HAP-1 (cell line): ENCODE measurements around the gene PIP4K2B.

ENCODE experiments used
- DNase-seq, 2 experiments: peaks; one replicate each; pipeline ENCODE4 v3.0.0-alpha.2; 2016 to 2020; ENCODE audit warnings: low spot score in 2 of 2
- H3K27me3 ChIP-seq: fragments of 250-450 bp; sonication (Bioruptor Pico); 2 replicates; pipeline ENCODE4 v1.5.1; 2020; ENCODE audit warnings: low read depth, mild to moderate bottlenecking, moderate library complexity
- H3K36me3 ChIP-seq: fragments of 250-450 bp; sonication (Bioruptor Pico); replicated peaks from 2 replicates; pipeline ENCODE4 v1.5.1; 2020; ENCODE audit warnings: mild to moderate bottlenecking
- H3K4me1 ChIP-seq: fragments of 250-450 bp; sonication (Bioruptor Pico); 2 replicates; pipeline ENCODE4 v1.5.1; 2020; ENCODE audit warnings: mild to moderate bottlenecking
- H3K4me3 ChIP-seq: fragments of 250-450 bp; sonication (Bioruptor Pico); 2 replicates; pipeline ENCODE4 v1.5.1; 2020; ENCODE audit warnings: mild to moderate bottlenecking, moderate library complexity
- H3K9me3 ChIP-seq: fragments of 250-450 bp; sonication (Bioruptor Pico); 2 replicates; pipeline ENCODE4 v1.5.1; 2020; ENCODE audit warnings: mild to moderate bottlenecking, moderate library complexity
- in situ Hi-C: fragments of 300-500 bp; cut with MboI; formaldehyde crosslinking; loops from 3 replicates; pipeline ENCODE4 v1.14.3; 2020; ENCODE audit warnings: low sequenced_read_pairs, inconsistent platforms, mixed read lengths

Gene PIP4K2B

GRCh38 chr17:38799501-38800236 lies at the start of gene PIP4K2B:
Gene PIP4K2B, minus strand, starts transcription at chr17:38799556. Its CDS starts 132 bp downstream, at chr17:38799424.
- Histone ChIP-seq H3K36me3 (peaks cover 35% of the 10 kb centered on the region), H3K4me3 (peak within 1 kb of the TSS; percentile 78), H3K9me3 (no peaks in the 10 kb centered on the region), H3K27me3 (no peaks in the 10 kb centered on the region), H3K4me1 (peaks cover 14% of the 10 kb centered on the region)
- peak; percentile 97 to 99 for DNase-seq
- in situ Hi-C loops: no loop called here

- Histone ChIP-seq H3K4me3 (no peak overlapping the region), H3K36me3 (peaks cover 70% of the 10 kb centered on the region), H3K9me3 (no peaks in the 10 kb centered on the region), H3K27me3 (no peaks in the 10 kb centered on the region), H3K4me1 (peaks cover 2% of the 10 kb centered on the region)
- in situ Hi-C loops: no loop called here
- no peak for DNase-seq
These were observed 49.2 kb upstream of the PIP4K2B start for GRCh38 chr17:38848557-38848891.

DNA sequence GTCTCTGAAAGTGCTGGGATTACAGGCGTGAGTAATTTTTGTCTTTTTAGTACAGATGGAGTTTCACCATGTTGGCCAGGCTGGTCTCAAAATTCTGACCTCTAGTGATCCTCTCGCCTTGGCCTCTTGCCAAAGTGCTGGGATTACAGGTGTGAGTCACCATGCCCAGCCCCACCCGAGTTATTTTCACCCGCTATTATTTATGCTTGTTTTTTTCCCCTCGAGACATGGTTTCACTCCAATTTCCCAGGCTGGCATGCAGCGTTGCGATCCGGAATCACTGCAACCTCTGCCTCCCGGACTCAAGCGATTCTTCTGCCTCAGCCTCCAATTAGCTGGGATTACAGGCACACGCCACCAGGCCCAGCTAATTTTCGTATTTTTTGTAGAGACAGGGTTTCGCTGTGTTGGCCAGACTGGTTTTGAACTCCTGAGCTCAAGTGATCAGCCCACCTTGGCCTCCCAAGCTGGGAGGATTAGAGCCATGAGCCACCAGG lies 45.0 kb upstream of the PIP4K2B start:
- Histone ChIP-seq H3K9me3 (no peaks in the 10 kb centered on the region), H3K36me3 (peaks cover 30% of the 10 kb centered on the region), H3K4me3 (no peak overlapping the region), H3K4me1 (no peaks in the 10 kb centered on the region), H3K27me3 (no peaks in the 10 kb centered on the region)
- in situ Hi-C loops: no loop called here
- no peak for DNase-seq

DNA sequence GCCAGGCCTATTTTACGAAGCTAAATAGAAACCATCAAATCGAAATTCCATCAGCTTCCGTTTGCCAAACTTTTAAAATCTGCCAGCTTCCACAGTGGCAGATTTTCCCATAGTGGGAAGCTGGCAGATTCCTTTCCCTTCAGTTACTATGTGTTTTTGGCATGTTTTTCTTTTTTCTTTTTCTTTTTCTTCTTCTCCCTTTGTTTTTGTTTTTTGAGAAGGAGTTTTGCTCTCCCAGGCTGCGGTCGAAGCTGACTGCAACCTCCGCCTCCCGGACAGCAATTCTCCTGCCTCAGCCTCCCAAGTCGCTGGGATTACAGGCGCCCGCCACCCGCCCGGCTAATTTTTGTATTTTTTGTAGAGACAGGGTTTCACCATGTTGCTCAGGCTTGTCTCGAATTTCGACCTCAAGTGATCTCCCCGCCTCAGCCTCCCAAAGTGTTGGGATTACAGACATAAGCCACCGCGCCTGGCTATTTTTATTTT lies 26.4 kb upstream of the PIP4K2B start:
- H3K27me3 ChIP-seq: no peaks in the 10 kb centered on the region
- peaks cover 14% of the 10 kb centered on the region for H3K4me1 ChIP-seq
- DNase-seq: no peak
- no peaks in the 10 kb centered on the region; the same call in 1 of the 2 replicates for H3K9me3 ChIP-seq
- H3K4me3 ChIP-seq: peak overlapping the region; percentile 93
- in situ Hi-C loops: no loop called here
- peaks cover 3% of the 10 kb centered on the region for H3K36me3 ChIP-seq

GRCh38 chr17:38824899-38825761 lies 25.8 kb upstream of the PIP4K2B start, which contains the start of gene CWC25:
Gene CWC25, minus strand, starts transcription at chr17:38825321. Its CDS starts 138 bp downstream, at chr17:38825183.
- in situ Hi-C loops: no loop called here
- H3K4me3 ChIP-seq: peak within 1 kb of the TSS; percentile 93
- H3K9me3 ChIP-seq: no peaks in the 10 kb centered on the region; the same call in 1 of the 2 replicates
- peaks cover 9% of the 10 kb centered on the region for H3K36me3 ChIP-seq
- H3K4me1 ChIP-seq: peaks cover 14% of the 10 kb centered on the region
- DNase-seq: peak; percentile 75 to 95
- no peaks in the 10 kb centered on the region for H3K27me3 ChIP-seq

DNA sequence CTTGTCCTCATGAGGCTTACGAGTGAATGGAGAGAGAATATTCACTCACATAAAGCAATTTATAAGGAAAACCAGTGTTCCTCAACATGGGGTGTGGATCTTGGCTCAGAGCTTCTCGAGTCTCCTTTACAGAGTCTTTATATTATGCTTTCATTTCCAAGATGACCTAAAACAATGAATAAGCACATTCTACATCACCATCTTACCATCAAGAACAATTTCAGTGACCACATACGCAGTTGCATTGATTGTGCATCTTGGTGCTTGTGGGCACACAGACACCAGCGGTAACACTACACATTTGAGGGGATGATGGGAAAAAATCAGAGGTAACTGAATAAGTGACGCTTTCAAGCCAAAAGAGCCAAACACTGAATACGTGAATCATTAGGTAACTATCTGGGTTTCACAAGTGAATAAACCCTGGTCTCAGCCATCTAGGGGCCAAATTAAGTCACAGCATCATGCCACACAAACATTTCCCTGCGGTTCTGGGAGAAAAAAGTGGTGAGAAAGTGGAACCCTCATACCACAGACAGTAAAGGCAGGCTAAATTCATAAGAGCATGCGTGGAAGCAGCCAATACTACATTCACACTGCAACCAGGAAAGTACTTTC lies 16.3 kb upstream of the PIP4K2B start:
- no peak for DNase-seq
- peaks cover 34% of the 10 kb centered on the region for H3K36me3 ChIP-seq

GRCh38 chr17:38809828-38810227 lies 10.5 kb upstream of the PIP4K2B start:
- DNase-seq: no peak
- H3K4me3 ChIP-seq: no peak overlapping the region
- H3K27me3 ChIP-seq: no peaks in the 10 kb centered on the region
- in situ Hi-C loops: no loop called here
- peaks cover 55% of the 10 kb centered on the region for H3K36me3 ChIP-seq
- no peaks in the 10 kb centered on the region for H3K9me3 ChIP-seq
- no peaks in the 10 kb centered on the region for H3K4me1 ChIP-seq

More for the DNA sequence above, 16.3 kb upstream of the PIP4K2B start:
- no peak overlapping the region for H3K4me3 ChIP-seq
- in situ Hi-C loops: no loop called here
- no peaks in the 10 kb centered on the region for H3K4me1 ChIP-seq
- no peaks in the 10 kb centered on the region for H3K27me3 ChIP-seq
- H3K9me3 ChIP-seq: no peaks in the 10 kb centered on the region

DNA sequence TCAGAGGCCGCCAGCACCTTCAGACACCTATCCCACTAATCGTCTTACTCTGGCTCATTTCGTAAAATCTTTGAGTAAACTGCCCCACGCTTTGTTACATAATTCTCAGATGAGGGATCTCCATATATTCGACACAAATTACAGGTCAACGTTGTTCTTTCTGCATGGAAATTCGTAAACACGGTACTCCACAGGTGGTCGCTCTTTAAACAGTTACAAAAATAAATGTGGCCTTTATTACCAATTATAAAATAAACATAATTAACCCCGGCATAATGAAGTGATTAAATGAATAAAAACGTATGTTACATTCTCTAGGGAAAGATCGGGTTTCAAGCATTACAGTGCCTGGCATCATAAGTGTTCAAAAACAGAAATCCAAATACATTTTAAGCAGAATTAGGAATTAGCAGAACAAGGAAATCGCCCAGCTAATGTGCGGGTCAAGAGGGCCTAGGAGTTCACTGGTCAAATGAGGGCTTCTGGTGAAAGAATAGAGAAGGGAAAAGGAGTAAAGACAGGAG lies 943 bp upstream of the PIP4K2B start:
- H3K27me3 ChIP-seq: no peaks in the 10 kb centered on the region
- peaks cover 38% of the 10 kb centered on the region for H3K36me3 ChIP-seq
- in situ Hi-C loops: no loop called here
- no peak for DNase-seq
- H3K4me1 ChIP-seq: peaks cover 14% of the 10 kb centered on the region
- peak overlapping the region; percentile 78 for H3K4me3 ChIP-seq
- H3K9me3 ChIP-seq: no peaks in the 10 kb centered on the region

- H3K36me3 ChIP-seq: peaks cover 30% of the 10 kb centered on the region
- peak in 1 of 2 experiments; percentile 11 for DNase-seq
- peaks cover 14% of the 10 kb centered on the region for H3K4me1 ChIP-seq
- in situ Hi-C loops: no loop called here
- H3K9me3 ChIP-seq: no peaks in the 10 kb centered on the region
- peak overlapping the region; percentile 78 for H3K4me3 ChIP-seq
- no peaks in the 10 kb centered on the region for H3K27me3 ChIP-seq
These were observed 499 bp downstream of the PIP4K2B start for GRCh38 chr17:38798614-38799500.

DNA sequence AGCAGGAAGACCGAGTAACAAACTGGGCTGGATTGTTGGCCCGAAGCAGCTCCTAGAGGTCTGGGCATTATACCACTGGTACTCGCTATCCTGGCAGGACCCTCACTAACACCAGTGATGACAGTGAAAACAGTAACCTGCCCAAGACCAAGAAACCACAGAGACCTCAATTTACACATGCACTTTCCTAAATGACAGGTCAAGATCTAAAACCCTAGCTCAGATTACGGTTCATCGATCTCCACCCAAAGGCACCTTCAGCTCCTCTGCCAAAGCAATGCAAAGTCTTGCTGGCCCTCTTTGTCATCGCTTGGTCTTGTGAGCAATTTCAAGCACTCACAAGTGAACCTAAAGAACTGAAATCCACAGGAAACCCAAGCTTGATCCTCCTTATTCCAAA lies 1.5 kb downstream of the PIP4K2B start:
- Histone ChIP-seq H3K4me1 (peaks cover 14% of the 10 kb centered on the region), H3K4me3 (peak overlapping the region; percentile 78), H3K9me3 (no peaks in the 10 kb centered on the region), H3K36me3 (peaks cover 25% of the 10 kb centered on the region), H3K27me3 (no peaks in the 10 kb centered on the region)
- in situ Hi-C loops: no loop called here
- no peak for DNase-seq

DNA sequence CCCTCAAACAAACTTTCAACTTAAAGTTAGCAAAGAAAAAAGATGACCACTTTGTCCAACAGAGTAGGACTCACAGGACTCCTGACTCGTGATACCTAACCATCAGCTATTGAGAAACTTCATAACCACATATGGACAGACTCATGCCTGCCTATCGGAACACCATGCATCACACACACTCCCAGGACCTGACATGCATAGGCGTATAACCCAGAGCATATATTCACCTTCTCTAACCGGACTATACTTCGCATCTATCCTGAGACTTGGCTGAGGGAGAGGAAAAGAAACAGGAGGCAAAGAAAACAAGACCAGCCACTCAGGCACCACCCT lies 2.2 kb downstream of the PIP4K2B start:
- in situ Hi-C loops: no loop called here
- DNase-seq: no peak
- Histone ChIP-seq H3K36me3 (peaks cover 18% of the 10 kb centered on the region), H3K4me3 (no peak overlapping the region), H3K9me3 (no peaks in the 10 kb centered on the region), H3K27me3 (no peaks in the 10 kb centered on the region), H3K4me1 (peaks cover 14% of the 10 kb centered on the region)

GRCh38 chr17:38796451-38797157 lies 2.8 kb downstream of the PIP4K2B start:
- no peak overlapping the region for H3K4me3 ChIP-seq
- H3K36me3 ChIP-seq: peaks cover 18% of the 10 kb centered on the region
- peaks cover 14% of the 10 kb centered on the region for H3K4me1 ChIP-seq
- H3K27me3 ChIP-seq: no peaks in the 10 kb centered on the region
- H3K9me3 ChIP-seq: no peaks in the 10 kb centered on the region
- no peak for DNase-seq
- in situ Hi-C loops: no loop called here
